Inferior parietal cortex (tissue), 1 donor: ENCODE measurements around the gene VPS33A.
"Not testable (repeated sequence)": the region's sequence is repeated elsewhere in the genome, so short reads cannot be mapped to it uniquely, and the experiment has no call there.

ENCODE experiments used
- DNase-seq: peaks from one replicate; pipeline ENCODE4 v3.0.0-alpha.2; 2016; ENCODE audit errors: extremely low spot score

Gene VPS33A

GRCh38 chr12:122204167-122205052, 61.9 kb downstream of the VPS33A start:
- no peak for DNase-seq

GRCh38 chr12:122203301-122204166, 62.8 kb downstream of the VPS33A start, which contains the start of gene B3GNT4:
Gene B3GNT4, plus strand, starts transcription at chr12:122203709. Its CDS starts 910 bp downstream, at chr12:122204619.
- no peak for DNase-seq

- not testable (repeated sequence) for DNase-seq
These were observed 63.5 kb downstream of the VPS33A start for GRCh38 chr12:122202811-122203210.

GRCh38 chr12:122202017-122202416, 64.3 kb downstream of the VPS33A start:
- DNase-seq: no peak

- no peak for DNase-seq
These were observed 64.9 kb downstream of the VPS33A start for GRCh38 chr12:122201381-122201780.

GRCh38 chr12:122200541-122201175, 65.6 kb downstream of the VPS33A start:
- no peak for DNase-seq

- DNase-seq: no peak
These were observed 66.6 kb downstream of the VPS33A start for GRCh38 chr12:122199484-122200355.

GRCh38 chr12:122197612-122197966, 68.7 kb downstream of the VPS33A start:
- DNase-seq: no peak

GRCh38 chr12:122195405-122195804, 70.9 kb downstream of the VPS33A start:
- DNase-seq: no peak

- DNase-seq: no peak
These were observed 71.5 kb downstream of the VPS33A start for GRCh38 chr12:122194804-122195203.

GRCh38 chr12:122192441-122192840, 73.9 kb downstream of the VPS33A start:
- no peak for DNase-seq

- peak; percentile 56 for DNase-seq
These were observed 75.2 kb downstream of the VPS33A start for GRCh38 chr12:122190842-122191668.

- no peak for DNase-seq
These were observed 76.4 kb downstream of the VPS33A start for GRCh38 chr12:122189626-122190475.

GRCh38 chr12:122187466-122187865, 78.8 kb downstream of the VPS33A start:
- no peak for DNase-seq

GRCh38 chr12:122185494-122186082, 80.7 kb downstream of the VPS33A start:
- DNase-seq: no peak

- DNase-seq: no peak
These were observed 81.2 kb downstream of the VPS33A start for GRCh38 chr12:122185079-122185478.

- no peak for DNase-seq
These were observed 81.8 kb downstream of the VPS33A start for GRCh38 chr12:122184517-122184916.

GRCh38 chr12:122183588-122183940, 82.7 kb downstream of the VPS33A start:
- no peak for DNase-seq
